Lung (tissue), 12 donors: ENCODE data around the gene ZNF576. TPM values are rescaled to one million over a fixed set of nuclear protein-coding genes. Genes with fewer than 3 reads are reported as not detected.

ENCODE experiments used
- ATAC-seq: fragments of 200-7000 bp; cut with Tn5 transposase; one replicate; pipeline ENCODE4 v1.9.1; 2020; ENCODE audit warnings: moderate number of reproducible peaks; ENCODE audit not compliant: insufficient read depth, low FRiP score
- DNase-seq, 3 donors: peaks; one replicate each; pipeline ENCODE4 v3.0.0-alpha.2; 2013 to 2017
- H3K27ac ChIP-seq, 2 donors: one replicate each; pipeline ENCODE4 v1.5.1; 2013; ENCODE audit warnings: mild to moderate bottlenecking in 2 of 2, moderate library complexity in 2 of 2, control low read depth in 1 of 2, inconsistent platforms in 1 of 2, low read depth in 1 of 2, low read length in 1 of 2
- H3K27me3 ChIP-seq, 3 donors: one replicate each; pipeline ENCODE4 v1.5.1; 2013; ENCODE audit warnings: low read length in 2 of 3; ENCODE audit not compliant: control insufficient read depth in 3 of 3, insufficient read depth in 3 of 3
- H3K36me3 ChIP-seq, 4 donors: one replicate each; pipeline ENCODE4 v1.5.1; 2013; ENCODE audit warnings: low read length in 4 of 4, mild to moderate bottlenecking in 1 of 4, moderate library complexity in 1 of 4; ENCODE audit not compliant: control insufficient read depth in 4 of 4, insufficient read depth in 4 of 4
- H3K4me1 ChIP-seq, 5 donors: one replicate each; pipeline ENCODE4 v1.5.1; 2013; ENCODE audit warnings: low read length in 5 of 5, mild to moderate bottlenecking in 2 of 5, moderate library complexity in 1 of 5; ENCODE audit not compliant: control insufficient read depth in 5 of 5, insufficient read depth in 5 of 5
- H3K4me3 ChIP-seq: one replicate; pipeline ENCODE4 v1.5.1; 2013; ENCODE audit warnings: mild to moderate bottlenecking, control low read depth, moderate library complexity
- H3K9ac ChIP-seq, 2 donors: one replicate each; pipeline ENCODE4 v1.5.1; 2013; ENCODE audit warnings: low read length in 2 of 2, control low read depth in 1 of 2; ENCODE audit not compliant: insufficient read depth in 1 of 2
- H3K9me3 ChIP-seq, 4 donors: one replicate each; pipeline ENCODE4 v1.5.1; 2013; ENCODE audit warnings: low read length in 3 of 4, mild to moderate bottlenecking in 1 of 4, moderate library complexity in 1 of 4; ENCODE audit not compliant: control insufficient read depth in 4 of 4, insufficient read depth in 3 of 4
- CTCF ChIP-seq: IDR thresholded peaks from 2 replicates; pipeline ENCODE4 v1.5.1; 2012; ENCODE audit warnings: mild to moderate bottlenecking; ENCODE audit errors: control extremely low read depth, extremely low read depth
- whole genome bisulfite sequencing, 2 donors: extraction: QIAGEN DNeasy Blood & Tissue Kit; methylation state at CpG; one replicate each; pipeline ENCODE4 v1.1.7; 2013; 5-methylcytosine and 5-hydroxymethylcytosine counted together
- polyA plus RNA-seq, 2 donors: library from polyadenylated mRNA; stranded (reverse); fragments of 200-250 nt; gene quantifications; one replicate each; pipeline ENCODE4 v1.2.1, GENCODE V29; 2013
- total RNA-seq, 2 donors: library from RNA; depleted of rRNA in 1 of 2; stranded (reverse); fragments of >200 nt in 1 of 2; gene quantifications; one replicate each; pipeline ENCODE4 v1.2.1, GENCODE V29; 2014 to 2021
- donor health status: control.
- donor health status: control.
- donor health status: Bipolar disorder and iron deficiency.
- donor health status: healthy.
- donor health status: DM: yes; HTN: yes; CAD: no.

ZNF576 gene
- total and polyA plus RNA-seq, 4 donors = 5.8 to 17.2 (median 12.3) TPM

- H3K4me1 ChIP-seq = peaks cover 0 to 15% (median 2%) of the 10 kb centered on the region in 5 donors
- peaks cover 4 to 16% (median 15%) of the 10 kb centered on the region in 4 donors for H3K36me3 ChIP-seq
- WGBS, 2 donors = 92 to 94% methylated on average over 1 of the region's 1 CpG
- H3K9ac ChIP-seq = no peak overlapping the region
- TF ChIP-seq CTCF = no peak
- no peak overlapping the region for H3K27ac ChIP-seq
- ATAC-seq = no peak
- no peaks in the 10 kb centered on the region for H3K27me3 ChIP-seq
- peaks cover 0 to 1% (median 0%) of the 10 kb centered on the region in 4 donors for H3K9me3 ChIP-seq
- no peak overlapping the region for H3K4me3 ChIP-seq
- no peak for DNase-seq
These were observed 19.9 kb downstream of the ZNF576 start for GRCh38 chr19:43616306-43616705.

- Histone ChIP-seq H3K9me3 (peaks cover 0 to 1% (median 0%) of the 10 kb centered on the region in 4 donors), H3K27me3 (no peaks in the 10 kb centered on the region), H3K36me3 (peaks cover 4 to 16% (median 12%) of the 10 kb centered on the region in 4 donors), H3K4me1 (peaks cover 0 to 15% (median 2%) of the 10 kb centered on the region in 5 donors), H3K4me3 (no peak overlapping the region), H3K27ac (no peak overlapping the region), H3K9ac (no peak overlapping the region)
- ATAC-seq (no peak), DNase-seq (no peak)
- TF ChIP-seq CTCF = no peak
- WGBS, 2 donors = 86 to 92% methylated on average over 6 of the region's 6 CpGs
These were observed 20.6 kb downstream of the ZNF576 start for GRCh38 chr19:43616954-43617353.

DNA sequence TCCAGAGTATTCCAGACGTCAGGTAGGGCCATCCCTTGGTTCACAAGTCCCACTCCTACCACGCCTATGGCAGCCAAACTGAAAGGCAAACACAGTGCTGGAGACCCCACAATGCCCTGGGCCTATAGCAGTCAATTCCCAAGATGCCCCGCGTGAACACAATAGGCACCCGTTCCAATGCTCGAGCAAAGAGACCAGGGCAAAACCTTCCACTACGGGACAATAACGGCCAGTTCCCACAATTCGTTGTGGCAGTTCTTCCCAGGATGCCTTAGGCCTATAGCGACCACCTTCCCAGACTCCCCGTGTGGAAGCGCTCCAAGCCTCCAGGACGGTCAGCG lies 22.5 kb downstream of the ZNF576 start:
- peak overlapping the region; percentile 62 to 82 for H3K9ac ChIP-seq
- H3K4me3 ChIP-seq = peak overlapping the region; percentile 87
- H3K27ac ChIP-seq = peak overlapping the region; percentile 97 to 99
- ATAC-seq = peak; percentile 16
- H3K27me3 ChIP-seq = no peaks in the 10 kb centered on the region
- peaks cover 0 to 5% (median 1%) of the 10 kb centered on the region in 4 donors for H3K36me3 ChIP-seq
- 1% methylated on average over 14 of the region's 14 CpGs for WGBS, 2 donors
- no peak for TF ChIP-seq CTCF
- peak; percentile 68 to 75 (median 69) for DNase-seq
- peaks cover 0 to 1% (median 0%) of the 10 kb centered on the region in 4 donors for H3K9me3 ChIP-seq
- H3K4me1 ChIP-seq = peaks cover 0 to 15% (median 2%) of the 10 kb centered on the region in 5 donors
